Activated naive CD4-positive, alpha-beta T cell treated with anti-CD3 and anti-CD28 coated beads, Interleukin-2, amount 50 U/mL, for 72 hours (primary cell): ENCODE measurements around the gene CDHR2. TPM values are rescaled to one million over a fixed set of nuclear protein-coding genes. Genes with fewer than 3 reads are reported as not detected.

Experiments used
- ATAC-seq, 2 donors: fragments of 150-1000 bp; cut with Tn5 transposase; 2 replicates each; pipeline ENCODE4 v1.10.0; 2021; ENCODE audit warnings: mild to moderate bottlenecking in 2 of 2, moderate library complexity in 2 of 2
- DNase-seq, 2 donors: peaks; one replicate each; pipeline ENCODE4 v3.0.0; 2021 to 2022; ENCODE audit warnings: low spot score in 2 of 2
- H3K27ac Mint-ChIP-seq, 2 donors: one replicate each; pipeline ENCODE4 v1.8.0; 2022; ENCODE audit warnings: mild to moderate bottlenecking in 2 of 2, mixed read lengths in 2 of 2
- H3K36me3 Mint-ChIP-seq, 2 donors: one replicate each; pipeline ENCODE4 v1.8.0; 2022; ENCODE audit warnings: mixed read lengths in 2 of 2
- H3K9me3 Mint-ChIP-seq, 2 donors: one replicate each; pipeline ENCODE4 v1.8.0; 2022; ENCODE audit warnings: mixed read lengths in 2 of 2
- total RNA-seq, 2 donors: library from RNA; stranded (reverse); gene quantifications; one replicate each; pipeline ENCODE4 v1.2.3, GENCODE V29; 2022

Gene CDHR2, protein sequence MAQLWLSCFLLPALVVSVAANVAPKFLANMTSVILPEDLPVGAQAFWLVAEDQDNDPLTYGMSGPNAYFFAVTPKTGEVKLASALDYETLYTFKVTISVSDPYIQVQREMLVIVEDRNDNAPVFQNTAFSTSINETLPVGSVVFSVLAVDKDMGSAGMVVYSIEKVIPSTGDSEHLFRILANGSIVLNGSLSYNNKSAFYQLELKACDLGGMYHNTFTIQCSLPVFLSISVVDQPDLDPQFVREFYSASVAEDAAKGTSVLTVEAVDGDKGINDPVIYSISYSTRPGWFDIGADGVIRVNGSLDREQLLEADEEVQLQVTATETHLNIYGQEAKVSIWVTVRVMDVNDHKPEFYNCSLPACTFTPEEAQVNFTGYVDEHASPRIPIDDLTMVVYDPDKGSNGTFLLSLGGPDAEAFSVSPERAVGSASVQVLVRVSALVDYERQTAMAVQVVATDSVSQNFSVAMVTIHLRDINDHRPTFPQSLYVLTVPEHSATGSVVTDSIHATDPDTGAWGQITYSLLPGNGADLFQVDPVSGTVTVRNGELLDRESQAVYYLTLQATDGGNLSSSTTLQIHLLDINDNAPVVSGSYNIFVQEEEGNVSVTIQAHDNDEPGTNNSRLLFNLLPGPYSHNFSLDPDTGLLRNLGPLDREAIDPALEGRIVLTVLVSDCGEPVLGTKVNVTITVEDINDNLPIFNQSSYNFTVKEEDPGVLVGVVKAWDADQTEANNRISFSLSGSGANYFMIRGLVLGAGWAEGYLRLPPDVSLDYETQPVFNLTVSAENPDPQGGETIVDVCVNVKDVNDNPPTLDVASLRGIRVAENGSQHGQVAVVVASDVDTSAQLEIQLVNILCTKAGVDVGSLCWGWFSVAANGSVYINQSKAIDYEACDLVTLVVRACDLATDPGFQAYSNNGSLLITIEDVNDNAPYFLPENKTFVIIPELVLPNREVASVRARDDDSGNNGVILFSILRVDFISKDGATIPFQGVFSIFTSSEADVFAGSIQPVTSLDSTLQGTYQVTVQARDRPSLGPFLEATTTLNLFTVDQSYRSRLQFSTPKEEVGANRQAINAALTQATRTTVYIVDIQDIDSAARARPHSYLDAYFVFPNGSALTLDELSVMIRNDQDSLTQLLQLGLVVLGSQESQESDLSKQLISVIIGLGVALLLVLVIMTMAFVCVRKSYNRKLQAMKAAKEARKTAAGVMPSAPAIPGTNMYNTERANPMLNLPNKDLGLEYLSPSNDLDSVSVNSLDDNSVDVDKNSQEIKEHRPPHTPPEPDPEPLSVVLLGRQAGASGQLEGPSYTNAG (N-terminal part only)
- total RNA-seq = under 1 TPM; 0.05 to 0.54 TPM

DNA sequence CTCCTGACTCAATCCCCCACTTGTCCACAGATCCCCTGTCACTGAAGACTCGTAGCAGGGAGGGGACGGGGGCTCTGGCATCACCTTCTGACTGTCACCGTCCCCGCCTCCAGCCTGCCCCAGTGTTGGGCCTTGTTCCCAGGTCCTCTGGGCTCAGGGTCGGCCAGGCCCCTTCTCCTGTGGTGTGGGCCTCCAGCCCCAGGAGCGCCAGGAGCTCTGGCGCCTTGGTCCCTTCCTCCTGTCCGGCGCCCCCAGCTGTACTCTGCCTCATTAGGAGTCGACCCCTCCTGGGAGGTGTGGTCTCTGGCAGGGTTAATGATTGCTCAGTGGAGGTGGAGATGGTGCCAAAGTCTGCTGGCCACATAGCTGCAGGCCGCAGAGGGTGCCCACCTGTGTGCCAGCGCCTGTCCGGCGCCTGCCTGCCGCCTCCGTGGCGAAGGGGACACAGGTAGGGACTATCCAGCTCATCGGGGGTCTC, at the start of gene CDHR2:
Gene CDHR2, plus strand, starts transcription at position 376 of the 478 bp plus-strand sequence. CDS start 16,011 bp downstream, outside the sequence.
- ATAC-seq = no peak
- Mint-ChIP-seq H3K27ac (peak within 1 kb of the TSS in 1 of 2 donors; percentile 92), H3K9me3 (no peaks in the 10 kb centered on the region), H3K36me3 (no peaks in the 10 kb centered on the region)
- no peak for DNase-seq

DNA sequence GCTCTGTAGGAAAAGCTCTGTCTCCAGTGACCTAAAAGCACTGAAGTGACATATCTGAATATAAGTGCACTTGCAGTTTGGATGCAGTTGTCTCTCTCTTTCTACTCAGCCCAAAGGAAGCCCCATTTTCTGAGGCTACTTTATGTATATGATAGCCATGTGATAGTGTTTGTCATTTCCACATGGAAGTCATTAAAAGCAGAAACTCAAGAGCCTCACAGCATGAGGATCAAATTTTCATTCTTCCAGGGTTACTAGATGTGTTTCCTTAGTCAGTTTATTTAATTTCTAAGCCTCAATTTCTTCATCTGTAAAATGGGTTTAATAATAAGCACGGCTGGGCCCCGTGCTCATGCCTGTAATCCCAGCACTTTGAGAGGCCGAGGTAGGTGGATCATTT, 48.6 kb upstream of the CDHR2 start:
- Mint-ChIP-seq H3K27ac (peak overlapping the region in 1 of 2 donors; percentile 7), H3K9me3 (no peaks in the 10 kb centered on the region), H3K36me3 (peaks cover 10 to 18% of the 10 kb centered on the region in 2 donors)
- no peak for ATAC-seq
- no peak for DNase-seq

DNA sequence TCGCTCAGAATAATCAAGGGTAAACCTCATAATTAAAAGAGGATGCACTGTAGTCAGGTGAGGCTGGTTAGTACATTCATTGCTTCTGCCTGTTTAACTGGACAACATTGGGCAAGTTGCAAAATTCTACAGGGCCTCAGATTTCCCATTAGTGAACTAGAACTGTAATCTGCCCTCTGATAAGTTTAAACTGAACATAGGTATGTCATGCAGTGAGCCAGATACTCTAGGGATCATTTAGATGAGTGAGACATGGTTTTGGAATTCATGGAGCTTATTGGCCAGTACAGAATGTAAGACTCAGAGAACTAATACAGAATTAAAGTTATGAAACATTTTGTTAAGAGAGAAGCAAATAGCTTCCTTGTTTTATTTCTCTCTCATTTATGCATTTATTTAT, 47.8 kb upstream of the CDHR2 start:
- DNase-seq = no peak

DNA sequence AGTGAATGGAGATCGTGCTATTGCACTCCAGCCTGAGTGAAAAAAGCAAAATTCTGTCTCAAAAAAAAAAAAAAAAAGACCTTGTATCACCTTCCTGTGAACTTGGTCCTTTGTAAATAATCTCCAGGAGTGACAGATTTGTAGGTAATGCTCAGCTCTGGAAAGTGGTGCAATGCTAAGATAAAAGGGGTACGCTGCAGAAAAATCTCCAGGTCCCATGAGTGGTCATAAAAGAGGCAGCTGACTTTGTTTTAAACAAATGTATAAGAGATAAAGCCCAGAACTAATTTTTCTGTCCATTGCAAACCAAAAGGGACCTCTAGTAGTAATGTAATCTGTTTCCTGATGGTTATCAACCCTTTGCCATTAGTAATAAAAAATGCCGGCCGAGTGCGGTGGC, 45.6 kb upstream of the CDHR2 start:
- Mint-ChIP-seq H3K36me3 (peaks cover 10 to 17% of the 10 kb centered on the region in 2 donors), H3K27ac (peak overlapping the region in 1 of 2 donors; percentile 33), H3K9me3 (no peaks in the 10 kb centered on the region)
- DNase-seq = no peak
- ATAC-seq = no peak

More for the DNA sequence above, 47.8 kb upstream of the CDHR2 start:
- Mint-ChIP-seq H3K9me3 (no peaks in the 10 kb centered on the region), H3K36me3 (peaks cover 10 to 18% of the 10 kb centered on the region in 2 donors), H3K27ac (no peak overlapping the region)
- no peak for ATAC-seq

DNA sequence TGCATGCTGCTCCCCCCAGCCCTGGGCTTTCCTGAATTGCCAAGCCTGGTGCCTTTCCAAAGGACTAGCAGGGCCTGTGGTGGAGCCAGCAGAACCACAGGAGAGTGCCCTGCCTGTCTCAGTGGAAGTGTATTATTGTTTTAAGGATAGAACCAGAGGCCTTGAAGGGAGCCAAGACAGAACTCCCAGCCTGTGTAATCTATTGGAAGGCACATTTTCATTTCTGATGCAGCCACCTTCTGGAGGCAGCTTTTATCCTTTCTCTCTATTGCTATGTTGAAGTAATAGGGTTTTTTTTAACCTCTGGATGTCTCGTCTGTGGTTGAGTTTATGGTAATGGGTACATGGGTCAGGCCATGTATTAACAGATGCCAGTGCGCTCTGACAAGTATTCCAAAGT, 41.2 kb upstream of the CDHR2 start:
- peak overlapping the region; percentile 64 to 65 for H3K27ac Mint-ChIP-seq
- H3K9me3 Mint-ChIP-seq = no peaks in the 10 kb centered on the region
- peaks cover 0 to 7% of the 10 kb centered on the region in 2 donors for H3K36me3 Mint-ChIP-seq
- ATAC-seq (no peak), DNase-seq (no peak)

DNA sequence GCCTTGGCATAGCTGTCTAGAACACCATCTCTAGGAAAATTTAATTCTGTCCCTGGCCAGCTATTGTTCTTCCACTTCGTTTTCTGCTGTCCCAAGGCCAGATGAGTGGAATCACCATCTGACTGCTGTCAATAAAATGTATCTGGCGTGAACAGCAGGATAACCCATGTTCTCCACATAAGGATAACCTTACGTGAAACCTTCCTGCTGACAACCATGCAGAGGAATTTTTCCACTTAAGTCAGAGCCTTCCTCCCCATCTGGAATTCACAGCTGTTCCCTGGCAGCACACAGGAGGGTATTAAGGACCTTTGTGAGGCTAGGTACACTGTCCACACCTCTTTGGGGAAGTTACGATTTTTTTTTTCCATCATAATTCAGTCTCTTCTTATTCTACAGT, 40.5 kb upstream of the CDHR2 start:
- H3K27ac Mint-ChIP-seq = peak overlapping the region in 1 of 2 donors; percentile 75
- DNase-seq (no peak), ATAC-seq (no peak)
- H3K36me3 Mint-ChIP-seq = peaks cover 0 to 7% of the 10 kb centered on the region in 2 donors
- H3K9me3 Mint-ChIP-seq = no peaks in the 10 kb centered on the region

DNA sequence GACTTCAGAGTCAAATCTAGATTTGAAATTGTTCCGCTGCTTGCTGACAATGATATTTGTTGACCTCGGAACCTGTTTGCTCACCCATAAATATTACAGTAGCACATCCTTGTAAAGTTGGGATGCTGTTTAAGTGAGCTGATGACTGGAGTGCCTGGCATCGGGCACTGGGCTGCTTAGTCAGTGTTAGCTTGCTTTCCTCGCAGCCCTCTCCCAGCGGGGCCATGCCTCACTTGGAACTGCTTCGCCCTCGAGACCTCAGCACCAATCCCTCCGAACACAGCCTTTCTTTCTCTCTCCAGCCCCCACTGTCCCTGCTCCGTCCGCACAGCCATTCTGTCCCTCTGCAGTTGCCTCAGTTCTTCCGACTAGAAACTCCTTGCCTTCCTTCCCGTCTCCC, 35.4 kb upstream of the CDHR2 start:
- Mint-ChIP-seq H3K9me3 (no peaks in the 10 kb centered on the region), H3K36me3 (no peaks in the 10 kb centered on the region), H3K27ac (peak overlapping the region in 1 of 2 donors; percentile 54)
- ATAC-seq = no peak
- no peak for DNase-seq

DNA sequence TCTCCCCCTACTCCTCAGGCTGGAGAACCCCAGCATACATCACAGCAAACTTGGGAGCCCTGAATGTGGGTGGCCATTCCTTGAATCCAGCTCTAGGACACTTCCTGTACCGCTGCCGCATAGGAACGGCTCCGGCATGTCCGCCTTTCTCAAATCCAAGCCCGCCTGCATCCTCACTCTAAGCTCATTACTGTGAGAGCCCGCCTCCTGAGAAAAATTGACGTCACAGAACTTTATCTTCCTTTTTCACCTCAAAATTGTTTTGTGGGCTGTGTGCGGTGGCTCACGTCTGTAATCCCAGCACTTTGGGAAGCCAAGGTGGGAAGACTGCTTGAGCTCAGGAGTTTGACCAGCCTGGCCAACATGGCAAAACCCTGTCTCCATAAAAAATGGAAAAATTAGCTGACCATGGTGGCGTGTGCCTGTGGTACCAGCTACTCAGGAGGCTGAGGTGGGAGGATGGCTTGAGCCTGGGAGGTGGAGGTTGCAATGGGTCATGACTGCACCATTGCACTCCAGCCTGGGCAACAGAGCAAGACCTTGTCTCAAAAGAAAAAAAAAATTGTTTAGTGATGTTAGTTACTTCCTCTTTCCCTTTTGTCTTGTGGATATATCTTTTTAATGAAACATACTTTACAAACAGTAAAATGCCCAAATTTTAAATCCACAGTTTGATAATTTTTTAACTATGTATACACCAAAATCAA, 34.7 kb upstream of the CDHR2 start:
- no peaks in the 10 kb centered on the region for H3K36me3 Mint-ChIP-seq
- ATAC-seq (no peak), DNase-seq (no peak)
- peak overlapping the region in 1 of 2 donors; percentile 54 for H3K27ac Mint-ChIP-seq
- no peaks in the 10 kb centered on the region for H3K9me3 Mint-ChIP-seq

DNA sequence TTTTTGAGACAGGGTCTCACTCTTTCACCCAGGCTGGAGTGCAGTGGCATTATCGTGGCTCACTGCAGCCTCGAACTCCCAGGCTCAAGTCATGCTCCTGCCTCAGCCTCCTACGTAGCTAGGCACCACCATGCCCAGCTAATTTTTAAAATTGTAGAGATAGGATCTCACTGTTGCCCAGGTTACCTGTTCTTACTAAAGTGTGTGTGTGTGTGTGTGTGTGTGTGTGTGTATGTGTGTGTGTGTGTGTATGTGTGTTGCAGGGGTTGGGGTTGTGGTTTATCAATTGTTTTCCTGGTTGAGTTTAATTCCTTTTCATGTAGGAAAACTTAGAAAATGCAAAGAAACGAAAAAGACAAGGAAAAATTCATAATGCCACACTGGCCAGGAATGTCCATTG, 33.7 kb upstream of the CDHR2 start:
- no peak for ATAC-seq

DNA sequence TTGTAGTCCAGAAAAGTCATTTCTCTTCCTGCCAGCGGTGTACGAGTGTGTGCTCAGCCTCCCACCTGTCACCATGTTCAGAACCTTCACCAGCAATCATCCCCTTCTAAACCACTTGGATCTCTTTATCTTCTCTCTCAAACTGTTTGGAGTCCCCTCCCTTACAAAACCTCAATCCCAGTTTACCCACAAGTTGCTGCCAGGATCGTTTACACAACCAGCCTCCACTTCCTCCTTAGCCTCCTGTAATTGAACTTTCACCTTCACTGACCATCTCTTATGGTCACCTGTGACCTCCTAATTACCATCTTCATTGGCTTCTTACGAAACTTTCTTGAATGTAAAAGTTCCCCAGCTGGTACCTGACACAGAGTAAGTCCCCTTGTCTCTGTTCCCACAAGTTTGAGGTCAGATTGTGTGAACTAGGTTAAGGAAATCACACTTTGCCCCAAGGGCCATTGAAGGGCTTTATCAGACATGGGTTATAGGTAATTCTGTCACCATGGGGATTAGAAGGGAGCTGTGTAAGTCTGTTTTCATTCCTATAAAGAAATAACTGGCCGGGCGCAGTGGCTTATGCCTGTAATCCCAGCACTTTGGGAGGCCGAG, 32.0 kb upstream of the CDHR2 start:
- H3K27ac Mint-ChIP-seq = peak overlapping the region in 1 of 2 donors; percentile 37
- H3K9me3 Mint-ChIP-seq = no peaks in the 10 kb centered on the region
- ATAC-seq = no peak
- H3K36me3 Mint-ChIP-seq = no peaks in the 10 kb centered on the region
- no peak for DNase-seq

More for the DNA sequence above, 33.7 kb upstream of the CDHR2 start:
- Mint-ChIP-seq H3K27ac (no peak overlapping the region), H3K36me3 (no peaks in the 10 kb centered on the region), H3K9me3 (no peaks in the 10 kb centered on the region)
- DNase-seq = no peak

DNA sequence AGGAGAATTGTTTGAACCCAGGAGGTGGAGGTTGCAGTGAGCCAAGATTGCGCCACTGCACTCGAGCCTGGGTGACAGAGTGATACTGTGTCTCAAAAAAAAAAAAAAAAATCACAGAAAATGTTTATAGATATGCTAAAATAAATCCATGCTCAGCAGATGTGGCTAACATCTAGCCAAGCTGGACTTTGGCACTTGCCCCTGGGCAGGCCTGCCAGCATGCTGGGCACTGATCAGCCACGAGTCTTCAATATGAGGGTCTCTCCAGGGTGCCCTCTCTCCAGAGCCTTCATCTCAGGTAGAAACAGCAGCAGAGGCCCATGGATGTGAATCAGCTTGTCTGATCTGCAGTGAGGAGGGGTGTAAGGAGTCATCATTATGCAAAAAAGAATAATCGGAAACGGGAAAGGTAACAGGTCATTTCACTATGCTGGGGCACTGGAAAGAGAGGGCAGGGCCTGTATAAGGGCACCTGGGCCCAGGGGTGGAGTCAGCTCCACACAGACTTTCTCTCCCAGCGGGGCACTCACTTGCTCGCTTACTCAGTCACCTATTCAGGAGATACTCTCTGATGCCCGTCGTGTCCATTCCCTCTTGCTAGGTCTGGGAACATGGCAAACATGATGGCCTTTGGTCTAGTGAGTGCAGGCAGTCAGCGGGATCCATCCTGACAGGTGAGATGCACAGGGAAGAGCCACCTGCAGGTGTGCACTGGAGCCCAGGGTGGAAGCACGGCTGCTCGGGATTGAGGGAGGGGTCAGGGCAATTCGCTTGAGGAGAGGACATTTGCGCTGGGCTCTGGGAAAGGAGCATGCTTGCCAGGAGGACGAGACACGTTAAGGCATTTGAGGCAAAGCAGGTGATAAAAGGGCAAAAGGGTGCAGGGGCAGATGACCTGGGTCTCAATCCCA, 29.1 kb upstream of the CDHR2 start:
- H3K27ac Mint-ChIP-seq = peak overlapping the region in 1 of 2 donors; percentile 70
- no peaks in the 10 kb centered on the region for H3K9me3 Mint-ChIP-seq
- DNase-seq (no peak), ATAC-seq (peak in 1 of 2 donors; percentile 20)
- H3K36me3 Mint-ChIP-seq = no peaks in the 10 kb centered on the region

DNA sequence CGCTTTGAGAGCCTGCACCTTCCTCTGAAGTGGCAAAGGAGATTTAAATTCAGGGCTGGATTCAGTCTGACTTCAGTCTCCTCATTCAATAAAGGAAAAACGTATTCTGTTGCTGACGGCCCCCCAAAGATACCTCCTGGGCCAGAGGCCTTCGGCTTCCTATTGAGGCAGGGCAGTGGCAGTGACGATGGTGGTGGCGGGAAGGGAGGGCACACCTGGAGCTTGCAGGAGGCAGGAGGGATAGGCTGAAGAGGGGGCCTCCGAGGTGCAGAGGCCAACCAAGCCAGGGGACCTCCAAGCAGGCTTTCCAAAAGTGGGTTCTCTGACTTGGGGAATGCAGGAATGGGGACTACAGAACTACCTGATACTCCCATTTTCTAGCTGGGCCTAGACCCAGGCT, 27.9 kb upstream of the CDHR2 start:
- Mint-ChIP-seq H3K36me3 (no peaks in the 10 kb centered on the region), H3K9me3 (no peaks in the 10 kb centered on the region), H3K27ac (peak overlapping the region in 1 of 2 donors; percentile 30)
- ATAC-seq (no peak), DNase-seq (no peak)

DNA sequence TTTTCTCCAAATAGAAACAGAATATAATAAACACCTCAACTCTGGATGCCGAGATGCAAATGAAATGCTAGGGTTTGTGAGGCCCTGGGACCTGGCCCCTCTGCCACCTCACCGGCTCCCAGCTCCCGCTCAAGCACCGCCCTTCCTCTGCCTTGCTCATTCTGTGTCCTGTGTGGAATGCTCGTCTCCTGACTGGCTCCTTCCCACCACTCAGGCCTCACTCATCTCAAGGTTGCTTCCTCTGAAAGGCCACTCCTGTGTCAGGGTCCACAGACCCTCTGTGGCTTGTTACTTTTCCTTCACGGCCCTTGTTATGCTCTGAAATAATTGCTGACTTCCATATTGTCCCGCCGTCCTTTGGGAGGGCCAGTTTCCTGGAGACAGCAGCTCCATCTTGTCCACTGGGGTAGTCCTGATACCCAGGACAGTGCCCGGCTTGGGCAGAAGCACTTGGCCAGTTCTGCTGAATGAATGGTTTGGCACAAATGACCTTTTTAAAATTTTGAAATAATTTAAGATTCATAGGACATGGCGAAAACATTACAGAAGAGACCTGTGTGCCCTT, 27.4 kb upstream of the CDHR2 start:
- DNase-seq = no peak
- Mint-ChIP-seq H3K36me3 (no peaks in the 10 kb centered on the region), H3K27ac (peak overlapping the region; percentile 26 to 30), H3K9me3 (no peaks in the 10 kb centered on the region)
- peak in 1 of 2 donors; percentile 32 for ATAC-seq

DNA sequence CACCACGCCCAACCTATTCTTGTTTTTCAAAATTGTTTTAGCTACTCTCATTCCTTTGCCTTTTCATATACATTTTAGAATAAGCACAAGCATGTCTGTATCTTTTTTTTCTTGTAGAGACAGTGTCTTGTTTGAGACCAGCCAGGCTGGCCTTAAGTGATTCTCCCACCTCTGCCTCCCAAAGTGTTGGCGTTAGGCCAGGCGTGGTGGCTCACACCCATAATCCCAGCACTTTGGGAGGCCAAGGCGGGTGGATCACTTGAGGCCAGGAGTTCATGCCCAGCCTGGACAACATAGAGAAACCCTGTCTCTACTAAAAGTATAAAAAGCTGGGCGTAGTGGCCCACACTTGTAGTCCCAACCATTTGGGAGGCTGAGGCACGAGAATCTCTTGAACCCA, 25.0 kb upstream of the CDHR2 start:
- H3K36me3 Mint-ChIP-seq = peaks cover 0 to 9% of the 10 kb centered on the region in 2 donors
- H3K9me3 Mint-ChIP-seq = no peaks in the 10 kb centered on the region
- H3K27ac Mint-ChIP-seq = no peak overlapping the region
- no peak for ATAC-seq
- DNase-seq = no peak
